Measurements from ENCODE around the gene RFK.

Gene RFK

GRCh38 chr9:76369583-76369982 lies 24.6 kb downstream of the RFK start:
- DNase-seq, result no peak

DNA sequence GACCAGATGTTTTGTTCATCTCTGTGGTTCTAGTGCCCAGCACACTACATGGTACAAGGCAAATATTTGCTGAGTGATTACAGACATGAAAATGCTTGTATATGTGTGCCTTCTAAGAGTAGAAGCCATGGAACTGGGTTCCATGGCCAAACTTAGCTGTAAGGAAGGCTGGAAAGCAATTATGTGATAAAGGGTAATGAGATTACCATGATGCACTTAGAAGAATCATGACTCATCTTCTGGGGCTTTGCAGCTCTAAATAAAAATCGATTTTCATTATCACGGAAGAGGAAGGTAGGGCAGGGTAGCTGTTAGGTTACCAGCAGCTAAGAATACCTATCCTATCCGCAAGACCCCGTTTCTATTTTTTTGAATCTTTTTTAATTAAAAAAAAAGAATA lies 28.0 kb downstream of the RFK start:
- no peak for DNase-seq

GRCh38 chr9:76365028-76365427 lies 29.2 kb downstream of the RFK start:
- no peak for DNase-seq

DNA sequence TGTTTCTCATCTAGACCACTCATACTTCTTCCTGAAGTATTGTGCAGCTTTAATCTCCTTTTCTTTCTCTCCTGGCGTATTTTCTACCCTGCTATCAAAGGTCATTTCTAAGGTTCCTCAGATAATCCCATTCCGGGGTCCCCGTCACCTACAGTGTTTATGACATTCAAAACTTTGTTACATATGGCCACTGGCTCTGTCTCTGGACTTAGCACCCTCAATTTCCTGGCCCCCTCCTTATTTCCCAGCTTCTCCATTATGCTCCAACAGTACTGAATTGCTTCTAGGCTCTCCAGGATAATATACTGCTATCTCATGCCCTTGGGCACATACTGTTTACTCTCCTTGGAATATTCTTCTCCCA lies 31.2 kb downstream of the RFK start:
- DNase-seq, result no peak

DNA sequence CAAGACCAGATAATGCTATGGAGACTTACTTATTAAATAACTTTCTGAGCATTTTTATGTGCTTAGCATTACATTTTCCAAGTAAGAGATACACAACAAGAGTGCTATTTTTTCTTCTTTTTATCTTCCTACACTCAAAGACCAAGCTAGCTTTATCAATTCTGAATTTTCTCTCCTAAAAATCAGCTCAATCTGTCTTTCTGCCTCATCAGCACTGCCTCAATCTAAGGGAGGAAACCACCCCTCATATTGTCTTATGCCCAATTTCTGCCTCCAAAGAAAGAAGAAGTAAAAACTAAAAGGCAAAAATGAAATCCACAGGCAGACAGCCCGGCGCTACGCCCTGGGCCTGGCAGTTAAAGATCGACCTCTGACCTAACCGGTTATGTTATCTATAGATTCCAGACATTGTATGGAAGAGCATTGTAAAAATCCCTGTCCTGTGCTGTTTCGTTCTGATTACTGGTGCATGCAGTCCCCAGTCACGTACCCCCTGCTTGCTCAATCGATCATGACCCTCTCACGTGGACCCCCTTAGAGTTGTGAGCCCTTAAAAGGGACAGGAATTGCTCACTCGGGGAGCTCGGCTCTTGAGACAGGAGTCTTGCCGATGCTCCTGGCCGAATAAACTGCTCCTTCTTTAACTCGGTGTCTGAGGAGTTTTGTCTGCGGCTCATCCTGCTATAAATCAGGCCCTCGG lies 31.7 kb downstream of the RFK start:
- peak in 1 of 2 donors; percentile 11 for DNase-seq

DNA sequence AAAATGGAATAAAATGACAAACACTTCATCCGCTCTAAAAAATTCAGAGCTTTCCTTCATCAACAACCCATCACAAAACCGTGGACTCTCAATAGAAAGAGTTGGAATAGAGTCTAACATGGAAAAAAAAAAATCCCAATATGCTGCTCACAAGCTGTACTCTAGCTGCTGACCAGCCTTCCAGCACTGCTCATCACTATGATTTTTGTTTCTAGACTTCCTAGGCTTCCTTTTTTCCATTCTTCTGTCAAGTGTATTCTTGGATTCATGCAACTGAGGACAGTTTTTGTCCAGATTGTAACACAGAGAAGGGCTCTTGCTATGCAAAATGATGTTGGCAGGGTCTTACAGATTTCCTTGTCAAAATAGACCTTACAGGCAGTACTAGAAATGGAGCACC lies 34.5 kb downstream of the RFK start:
- no peak for DNase-seq

DNA sequence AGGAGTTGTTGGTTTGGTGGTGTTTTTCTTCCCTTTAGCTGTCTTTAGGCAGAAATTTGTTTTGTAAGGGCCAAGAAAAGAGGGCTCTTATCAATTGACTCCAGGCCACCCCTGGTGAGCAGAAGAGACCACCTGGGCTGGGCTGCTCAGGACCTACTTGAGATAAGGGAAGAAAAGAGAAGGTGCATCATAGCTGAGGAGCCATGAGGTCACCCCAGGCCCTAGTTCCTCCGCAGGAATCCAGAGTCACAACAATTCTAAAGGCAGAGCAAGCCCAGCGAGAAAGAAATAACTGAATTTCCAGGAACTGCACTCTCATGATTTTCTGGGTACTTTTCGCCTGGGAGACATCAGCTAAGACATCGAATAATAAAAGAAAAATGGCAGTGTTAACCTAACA lies 34.9 kb downstream of the RFK start:
- peak; percentile 48 to 67 for DNase-seq

DNA sequence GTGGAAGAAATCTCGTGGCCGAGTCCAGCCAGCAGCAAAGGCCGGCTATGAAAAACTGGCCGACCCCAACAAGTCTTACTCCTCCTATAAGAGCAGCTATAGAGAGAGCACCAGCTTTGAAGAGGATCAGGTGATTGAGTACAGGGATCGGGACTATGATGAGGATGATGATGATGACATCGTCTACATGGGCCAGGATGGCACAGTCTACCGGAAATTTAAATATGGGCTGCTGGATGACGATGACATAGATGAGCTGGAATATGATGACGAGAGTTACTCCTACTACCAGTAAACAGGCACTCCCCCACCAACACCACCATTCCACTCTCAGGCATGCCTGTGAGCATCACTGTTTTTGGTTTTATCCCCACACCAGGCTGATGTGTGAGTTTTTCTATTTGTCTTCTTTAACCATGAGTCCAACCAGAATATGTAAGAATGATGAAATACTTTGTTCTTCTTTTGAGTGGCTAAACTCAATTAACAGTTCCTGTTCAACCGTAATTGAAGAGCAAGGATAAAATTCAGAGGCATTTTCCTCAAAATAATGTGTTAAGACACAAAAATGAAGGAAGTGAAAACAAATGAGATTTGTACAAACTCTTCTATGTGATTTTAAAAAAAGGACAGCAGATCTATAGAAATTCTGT lies 35.5 kb downstream of the RFK start:
- peak; percentile 34 to 91 for DNase-seq

DNA sequence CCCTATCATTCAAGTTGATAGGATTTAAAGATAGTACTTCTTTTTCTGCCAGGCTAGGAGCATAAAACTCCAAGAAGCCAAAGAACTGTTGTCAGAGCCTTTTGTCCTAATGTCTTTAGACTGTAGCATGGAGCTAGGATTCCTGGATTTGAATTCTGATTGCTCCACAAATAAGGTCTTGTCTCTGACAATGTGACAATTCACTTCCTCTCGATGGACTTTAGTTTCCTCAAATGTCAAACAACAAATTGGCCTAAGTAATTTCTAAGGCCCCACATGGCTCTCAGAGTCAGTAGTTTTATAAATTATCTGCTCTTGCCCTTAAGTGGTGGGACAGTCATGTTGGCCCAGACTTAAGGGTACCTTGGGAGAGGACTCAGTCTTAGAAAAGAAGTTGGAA lies 36.7 kb downstream of the RFK start:
- DNase-seq, result peak; percentile 16 to 61

DNA sequence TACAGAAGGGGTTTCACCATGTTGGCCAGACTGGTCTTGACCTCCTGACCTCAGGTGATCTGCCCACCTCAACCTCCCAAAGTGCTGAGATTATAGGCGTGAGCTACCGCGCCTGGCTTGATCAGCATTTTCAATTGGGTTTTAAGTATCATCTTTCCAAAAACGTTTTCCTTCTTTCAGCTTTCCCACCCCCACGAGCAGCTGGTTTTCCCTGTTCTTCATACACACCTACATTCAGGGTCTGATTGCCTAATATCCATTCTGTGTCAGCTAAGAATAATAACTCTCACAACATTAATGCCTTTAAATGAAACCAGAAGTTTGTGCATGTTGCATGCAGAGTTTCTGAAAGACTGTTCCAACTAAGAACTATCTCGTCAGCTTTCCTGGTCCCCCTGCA lies 38.3 kb downstream of the RFK start:
- no peak for DNase-seq

- DNase-seq, result no peak
These were observed 40.0 kb downstream of the RFK start for GRCh38 chr9:76354221-76354620.

- DNase-seq, result no peak
These were observed 40.9 kb downstream of the RFK start for GRCh38 chr9:76353280-76353679.

- peak; percentile 49 to 61 for DNase-seq
These were observed 42.1 kb downstream of the RFK start for GRCh38 chr9:76352026-76352620.

- no peak for DNase-seq
These were observed 43.2 kb downstream of the RFK start for GRCh38 chr9:76351006-76351405.

- DNase-seq, result no peak
These were observed 44.4 kb downstream of the RFK start for GRCh38 chr9:76349865-76350264.

DNA sequence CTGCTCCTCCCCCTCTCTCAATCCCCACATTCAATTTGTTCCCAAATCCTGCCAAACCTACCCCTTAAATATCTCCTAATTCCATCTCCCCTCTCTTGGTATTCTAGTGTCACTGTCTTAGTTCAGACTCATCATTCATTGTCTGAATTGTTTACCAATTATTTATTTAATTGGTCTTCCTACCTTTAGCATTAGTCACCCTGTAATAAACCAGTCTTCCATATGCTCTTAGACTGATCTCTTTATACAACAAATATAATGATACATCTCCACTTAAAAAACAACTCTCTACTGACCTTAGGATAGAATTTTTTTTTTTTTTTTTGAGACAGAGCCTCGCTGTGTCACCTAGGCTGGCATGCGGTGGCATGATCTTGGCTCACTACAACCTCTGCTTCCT lies 51.4 kb downstream of the RFK start:
- no peak for DNase-seq

GRCh38 chr9:76342201-76342600 lies 52.0 kb downstream of the RFK start:
- DNase-seq, result no peak

GRCh38 chr9:76341616-76342015 lies 52.6 kb downstream of the RFK start:
- no peak for DNase-seq

DNA sequence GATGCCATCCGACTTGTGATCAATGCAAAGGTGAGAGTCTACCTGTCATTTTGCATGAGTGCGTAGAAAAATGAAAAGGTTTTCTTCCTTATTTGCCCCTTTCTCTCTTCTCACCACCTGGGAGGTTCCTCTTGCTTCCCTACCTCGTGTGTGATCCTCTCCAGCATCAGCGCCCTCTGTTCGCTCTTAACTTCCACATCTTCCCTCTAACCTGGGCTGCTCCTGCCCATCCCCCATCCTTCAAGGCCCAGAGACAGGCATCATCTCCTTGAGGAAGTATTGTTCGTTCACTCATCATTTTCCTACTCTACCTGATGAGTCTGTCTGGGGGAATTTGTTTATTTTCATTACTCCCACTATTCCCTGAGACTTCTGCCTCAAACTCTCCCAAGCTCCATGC lies 55.8 kb downstream of the RFK start:
- DNase-seq, result no peak

DNA sequence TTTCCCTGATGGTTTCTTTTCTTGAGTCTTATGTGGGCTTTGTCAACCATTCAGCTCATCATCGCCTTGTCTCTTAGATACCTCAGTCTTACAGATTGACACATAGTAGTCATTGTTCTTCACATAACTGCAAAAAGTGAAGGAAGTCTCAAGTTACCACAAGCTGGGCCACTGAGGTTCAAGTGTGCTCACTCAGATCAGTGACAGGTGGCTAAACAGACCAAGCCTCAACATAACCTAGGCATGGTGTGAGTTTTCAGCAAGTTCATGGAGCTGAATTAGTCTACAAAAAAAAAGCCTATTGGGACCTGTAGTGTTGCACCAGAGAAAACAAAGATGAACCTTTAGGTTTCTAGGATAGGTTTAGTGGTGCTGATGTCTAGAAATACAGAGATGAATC lies 58.2 kb downstream of the RFK start:
- DNase-seq, result no peak

Data from inflammatory macrophage (primary cell).